ENCODE results near the gene ZNF507. TPM values are rescaled to one million over a fixed set of nuclear protein-coding genes. Genes with fewer than 3 reads are reported as not detected.
"Not testable (repeated sequence)": the region's sequence is repeated elsewhere in the genome, so short reads cannot be mapped to it uniquely, and the experiment has no call there.

ZNF507 gene
- total RNA-seq, 1 donor from 2014 or later, result 21.5 TPM

GRCh38 chr19:32362318-32362691 is 16.9 kb downstream of the ZNF507 start:
- intact Hi-C loops (cut with DNase I), result no loop called here
- no peak for DNase-seq (ENCODE audit: low spot score)

- intact Hi-C loops (cut with DNase I), result no loop called here
- no peak for DNase-seq (ENCODE audit: low spot score)
These were observed 17.8 kb downstream of the ZNF507 start for GRCh38 chr19:32363175-32363574.

DNA sequence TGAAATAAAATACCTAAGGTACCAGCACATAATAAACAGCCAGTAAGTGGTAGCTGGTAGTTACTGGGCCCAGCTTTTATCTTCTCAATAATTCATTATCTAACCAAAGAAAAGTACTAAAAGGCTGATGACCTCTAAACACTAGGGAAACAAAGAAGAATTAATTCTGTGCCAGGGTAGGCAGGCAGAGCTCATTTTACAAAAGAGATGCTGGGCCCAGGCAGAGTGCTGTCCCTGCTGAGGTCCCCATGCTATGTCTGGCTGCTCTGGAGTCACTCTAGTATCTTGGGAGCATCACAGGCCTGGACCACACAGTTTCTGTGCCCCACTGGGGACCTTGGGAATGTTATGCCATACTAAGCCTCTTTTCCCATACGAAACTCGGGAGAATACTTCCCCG is 18.2 kb downstream of the ZNF507 start:
- DNase-seq (ENCODE audit: low spot score), result no peak

DNA sequence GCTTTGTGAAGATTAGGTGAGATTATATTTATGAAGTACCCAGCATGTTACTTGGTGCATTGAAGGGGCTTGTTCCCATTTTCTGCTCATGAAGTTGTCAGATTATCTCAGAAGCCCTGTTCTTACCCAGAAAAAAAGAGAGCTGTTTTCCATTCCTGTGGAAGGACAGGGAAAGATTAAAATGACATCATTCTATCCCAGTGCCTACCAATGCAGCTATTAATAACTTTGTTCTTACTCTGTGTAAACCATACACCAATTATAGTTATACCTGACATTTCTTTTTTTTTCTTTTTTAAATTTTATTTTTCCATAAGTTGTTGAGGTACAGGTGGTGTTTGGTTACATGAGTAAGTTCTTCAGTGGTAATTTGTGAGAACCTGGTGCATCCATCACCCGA is 18.6 kb downstream of the ZNF507 start:
- DNase-seq (ENCODE audit: low spot score), result no peak
- intact Hi-C loops (cut with DNase I), result no loop called here

More for the DNA sequence above, 18.2 kb downstream of the ZNF507 start:
- intact Hi-C loops (cut with DNase I), result no loop called here

DNA sequence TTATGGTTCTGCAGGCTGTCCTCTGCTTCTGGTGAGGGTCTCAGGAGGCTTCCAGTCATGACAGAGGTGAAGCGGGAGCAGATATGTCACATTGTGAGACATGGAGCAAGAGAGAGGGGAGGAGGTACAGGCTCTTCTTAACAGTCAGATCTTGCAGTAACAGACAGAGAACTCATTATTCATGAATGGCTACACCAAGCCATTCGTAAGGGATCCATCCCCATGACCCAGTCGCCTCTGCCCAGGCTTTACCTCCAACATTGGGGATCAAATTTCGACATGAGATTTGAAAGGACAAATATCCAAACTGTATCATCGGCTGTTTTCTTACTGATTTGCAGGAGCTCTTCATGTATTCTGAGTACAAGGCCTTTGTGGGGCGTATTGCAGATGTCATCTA is 21.7 kb downstream of the ZNF507 start:
- intact Hi-C loops (cut with DNase I), result no loop called here
- DNase-seq (ENCODE audit: low spot score), result no peak

DNA sequence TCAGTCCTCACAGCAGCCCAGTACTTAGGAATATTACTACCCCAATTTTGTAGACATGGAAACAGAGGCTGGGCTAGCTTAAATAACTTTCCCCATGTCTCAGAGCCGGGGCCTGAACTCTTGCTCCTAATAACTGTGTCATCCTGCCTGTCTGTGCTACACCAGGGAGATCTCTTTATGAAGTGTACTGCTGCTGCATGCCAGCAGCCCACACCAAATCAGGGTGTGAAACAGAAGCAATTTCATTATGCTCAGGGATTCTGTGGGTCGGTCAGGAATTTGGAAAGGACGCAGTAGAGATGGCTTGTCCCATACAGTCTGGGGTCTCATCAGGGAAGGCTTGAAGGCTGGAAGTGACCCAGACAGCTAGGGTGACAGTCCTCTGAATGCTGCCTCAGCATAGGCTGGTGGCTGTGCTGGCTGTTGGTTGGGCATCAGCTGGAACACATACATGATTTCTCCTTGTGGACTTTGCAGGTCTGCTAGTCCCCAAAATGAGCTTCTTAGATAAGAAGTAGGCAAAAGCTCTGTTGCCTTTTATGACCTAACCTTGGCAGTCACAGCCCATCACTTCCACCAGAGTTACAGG is 22.6 kb downstream of the ZNF507 start:
- intact Hi-C loops (cut with DNase I), result no loop called here
- DNase-seq (ENCODE audit: low spot score), result no peak

GRCh38 chr19:32368787-32369186 is 23.4 kb downstream of the ZNF507 start:
- intact Hi-C loops (cut with DNase I), result no loop called here
- DNase-seq (ENCODE audit: low spot score), result no peak

GRCh38 chr19:32372726-32373517 is 27.5 kb downstream of the ZNF507 start:
- DNase-seq (ENCODE audit: low spot score), result no peak
- intact Hi-C loops (cut with DNase I), result no loop called here

DNA sequence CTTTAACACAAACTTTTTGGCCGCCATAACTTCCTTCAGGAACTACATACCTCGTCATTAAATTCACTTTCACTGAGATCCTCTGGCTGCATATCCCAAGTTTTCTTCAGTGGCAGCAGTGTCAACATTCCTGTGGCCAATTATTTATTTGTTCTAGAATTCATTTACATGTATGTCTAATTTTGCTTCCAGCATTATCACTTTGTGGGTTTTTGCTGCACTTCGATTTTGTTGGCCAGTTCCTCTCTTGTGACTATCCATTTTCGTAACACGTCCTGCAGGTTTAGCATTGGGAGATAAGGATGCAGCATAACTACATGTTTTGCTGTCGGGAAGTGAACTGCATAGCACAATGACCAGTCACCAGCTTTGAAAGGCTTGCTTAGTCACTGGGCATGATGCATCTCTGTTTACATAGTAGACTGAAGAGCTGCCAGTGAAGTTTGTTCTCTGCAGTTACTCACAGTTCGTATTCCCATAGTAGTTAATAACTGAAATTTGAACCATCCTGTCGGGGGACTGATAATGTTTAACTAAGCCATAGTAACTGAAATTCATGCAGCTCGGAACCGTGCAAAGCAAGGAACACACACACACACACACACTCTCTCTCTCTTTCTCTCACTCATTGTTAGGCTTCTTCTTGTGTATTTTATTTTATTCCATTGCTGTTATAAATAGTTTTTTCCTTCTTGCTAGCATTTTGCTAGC is 28.3 kb downstream of the ZNF507 start:
- intact Hi-C loops (cut with DNase I), result no loop called here
- no peak for DNase-seq (ENCODE audit: low spot score)

DNA sequence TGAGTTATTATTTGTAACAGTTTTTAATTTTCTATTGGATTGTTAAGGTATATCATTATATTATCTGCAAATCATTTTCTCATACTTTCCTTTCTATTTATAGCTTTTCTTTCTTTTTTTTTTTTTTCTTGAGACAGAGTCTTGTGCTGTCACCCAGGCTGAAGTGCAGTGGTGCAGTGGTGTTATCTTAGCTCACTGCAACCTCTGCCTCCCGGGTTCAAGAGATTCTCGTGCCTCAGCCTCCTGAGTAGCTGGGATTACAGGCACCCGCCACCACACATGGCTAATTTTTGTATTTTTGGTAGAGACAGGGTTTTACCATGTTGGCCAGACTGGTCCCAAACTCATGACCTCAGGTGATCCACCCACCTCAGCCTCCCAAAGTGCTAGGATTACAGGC is 29.0 kb downstream of the ZNF507 start:
- intact Hi-C loops (cut with DNase I); DNase-seq (ENCODE audit: low spot score): not testable (repeated sequence)

- DNase-seq (ENCODE audit: low spot score); intact Hi-C loops (cut with DNase I): not testable (repeated sequence)
These were observed 31.7 kb downstream of the ZNF507 start for GRCh38 chr19:32377088-32377487.

- DNase-seq (ENCODE audit: low spot score), result no peak
- intact Hi-C loops (cut with DNase I), result no loop called here
These were observed 34.9 kb downstream of the ZNF507 start for GRCh38 chr19:32380269-32380668.

- DNase-seq (ENCODE audit: low spot score), result no peak
These were observed 42.4 kb downstream of the ZNF507 start for GRCh38 chr19:32387701-32388392.

GRCh38 chr19:32388393-32388855 is 43.0 kb downstream of the ZNF507 start:
- intact Hi-C loops (cut with DNase I), result no loop called here

More at GRCh38 chr19:32387701-32388392, 42.4 kb downstream of the ZNF507 start:
- intact Hi-C loops (cut with DNase I), result no loop called here

GRCh38 chr19:32392901-32393300 is 47.5 kb downstream of the ZNF507 start:
- intact Hi-C loops (cut with DNase I), result no loop called here
- no peak for DNase-seq (ENCODE audit: low spot score)

More at GRCh38 chr19:32388393-32388855, 43.0 kb downstream of the ZNF507 start:
- no peak for DNase-seq (ENCODE audit: low spot score)

DNA sequence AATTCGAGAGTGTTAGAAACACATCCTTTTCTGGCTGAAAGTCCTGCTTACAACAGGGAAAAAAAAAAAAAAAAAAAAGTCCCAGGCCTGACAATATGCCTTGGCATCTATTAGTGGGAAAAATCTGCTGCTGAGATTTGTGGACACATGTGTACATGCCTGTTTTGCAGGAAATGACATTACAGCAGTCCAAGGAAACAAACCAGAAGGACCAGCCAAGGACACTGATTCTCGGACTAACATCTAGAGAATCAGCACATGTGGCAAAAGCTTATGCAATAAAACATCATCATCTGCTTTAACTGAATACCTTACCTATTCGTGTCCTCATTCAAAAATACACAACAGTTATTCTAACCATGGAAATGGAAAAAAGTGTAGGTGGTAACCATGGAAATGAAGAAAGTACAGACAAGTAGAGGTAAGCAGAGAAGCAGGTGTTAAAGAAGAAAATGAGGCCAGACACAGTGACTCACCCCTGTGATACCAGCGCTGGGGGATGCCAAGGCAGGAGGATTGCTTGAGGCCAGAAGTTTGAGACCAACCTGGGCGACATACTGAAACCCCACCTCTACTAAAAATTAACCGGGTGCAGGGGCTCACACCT is 50.7 kb downstream of the ZNF507 start:
- no peak for DNase-seq (ENCODE audit: low spot score)
- intact Hi-C loops (cut with DNase I), result no loop called here

DNA sequence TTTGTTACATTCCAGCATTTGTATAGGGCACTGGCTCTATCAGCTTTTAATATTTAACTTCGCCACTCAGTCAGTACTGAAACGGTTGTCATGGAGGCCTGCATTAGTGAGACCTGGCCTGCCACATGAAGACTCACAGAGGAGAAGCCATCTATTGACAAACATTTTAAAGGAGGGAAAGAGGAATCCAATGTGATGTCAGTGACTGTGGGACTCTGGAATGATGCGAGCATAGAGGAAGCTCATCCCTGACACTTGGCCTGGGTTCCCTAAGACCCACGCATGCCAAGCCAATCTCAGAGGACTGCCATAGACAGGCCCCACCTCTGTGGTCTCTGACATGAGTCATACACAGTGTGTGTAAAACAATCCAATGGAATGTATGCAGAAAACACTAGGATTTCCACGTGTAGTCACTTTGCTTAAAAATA is 52.3 kb downstream of the ZNF507 start:
- DNase-seq (ENCODE audit: low spot score), result no peak
- intact Hi-C loops (cut with DNase I), result no loop called here

DNA sequence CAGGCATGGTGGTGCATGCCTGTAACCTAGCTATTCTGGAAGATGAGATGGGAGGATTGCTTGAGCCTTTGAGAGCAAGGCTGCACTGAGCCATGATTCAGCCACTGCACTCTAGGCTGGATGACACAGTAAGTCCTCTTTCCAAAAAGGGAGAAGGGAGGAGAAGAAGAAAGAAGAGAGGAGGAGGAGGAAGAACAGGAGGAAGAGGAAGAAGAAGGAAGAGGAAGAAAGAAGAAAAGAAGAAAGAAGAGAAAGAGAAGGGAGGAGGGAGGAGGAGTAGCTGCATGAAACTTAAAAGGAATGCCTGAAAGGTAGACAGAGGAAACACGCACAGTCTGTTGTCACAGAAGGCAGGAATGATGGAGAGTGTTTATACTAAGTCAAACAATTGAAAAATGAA is 56.6 kb downstream of the ZNF507 start:
- DNase-seq (ENCODE audit: low spot score), result no peak
- intact Hi-C loops (cut with DNase I), result no loop called here

GRCh38 chr19:32403291-32403995 is 58.0 kb downstream of the ZNF507 start:
- DNase-seq (ENCODE audit: low spot score), result no peak
- intact Hi-C loops (cut with DNase I), result no loop called here

Measured in cardiac septum (tissue), 1 donor.